GM23338 (cell line): ENCODE data around the gene CYB5RL. TPM values are rescaled to one million over a fixed set of nuclear protein-coding genes. Genes with fewer than 3 reads are reported as not detected.

Experiments used
- ATAC-seq: fragments of 200-7000 bp; cut with Tn5 transposase; 3 replicates; pipeline ENCODE4 v1.9.1; 2020
- DNase-seq: peaks from one replicate; pipeline ENCODE4 v3.0.0-alpha.2; 2015; ENCODE audit warnings: low spot score
- H2AFZ ChIP-seq: fragments of 200-600 bp; sonication (generic); 2 replicates; pipeline ENCODE4 v1.8.0; 2016; ENCODE audit warnings: antibody characterized with exemption, mild to moderate bottlenecking, moderate library complexity
- H3F3A ChIP-seq: fragments of 200-600 bp; sonication (generic); replicated peaks from 2 replicates; pipeline ENCODE4 v1.8.0; 2017; ENCODE audit warnings: antibody characterized with exemption, mixed run types, low read depth
- H3K27ac ChIP-seq: fragments of 200-600 bp; sonication (generic); 2 replicates; pipeline ENCODE4 v1.6.1; 2016; ENCODE audit warnings: low read depth
- H3K27me3 ChIP-seq: fragments of 200-600 bp; sonication (generic); 2 replicates; pipeline ENCODE4 v1.8.0; 2016; ENCODE audit warnings: mild to moderate bottlenecking, mixed run types, moderate library complexity; ENCODE audit not compliant: insufficient read depth
- H3K36me3 ChIP-seq: fragments of 200-600 bp; sonication (generic); 2 replicates; pipeline ENCODE4 v1.8.0; 2016; ENCODE audit warnings: mild to moderate bottlenecking; ENCODE audit not compliant: insufficient read depth
- H3K4me1 ChIP-seq: fragments of 200-600 bp; sonication (generic); 2 replicates; pipeline ENCODE4 v1.8.0; 2016; ENCODE audit warnings: mild to moderate bottlenecking, moderate library complexity; ENCODE audit not compliant: insufficient read depth
- H3K4me2 ChIP-seq: fragments of 200-600 bp; sonication (generic); 2 replicates; pipeline ENCODE4 v1.7.1; 2017; ENCODE audit warnings: mixed run types
- H3K4me3 ChIP-seq: fragments of 200-600 bp; sonication (generic); 2 replicates; pipeline ENCODE4 v1.6.1; 2016; ENCODE audit warnings: mixed run types
- H3K79me2 ChIP-seq: fragments of 200-600 bp; sonication (generic); replicated peaks from 2 replicates; pipeline ENCODE4 v1.8.0; 2017; ENCODE audit warnings: mild to moderate bottlenecking; ENCODE audit not compliant: insufficient read depth
- H3K9me2 ChIP-seq: fragments of 200-600 bp; sonication (generic); 2 replicates; pipeline ENCODE4 v1.8.0; 2017; ENCODE audit not compliant: insufficient read depth
- H4K20me1 ChIP-seq: fragments of 200-600 bp; sonication (generic); replicated peaks from 2 replicates; pipeline ENCODE4 v1.8.0; 2017; ENCODE audit warnings: mild to moderate bottlenecking; ENCODE audit not compliant: insufficient read depth
- H3K27ac Mint-ChIP-seq: 2 replicates; pipeline ENCODE4 v1.8.0; 2020; ENCODE audit warnings: inconsistent platforms, mild to moderate bottlenecking, moderate library complexity, mixed read lengths
- H3K27me3 Mint-ChIP-seq: 3 replicates; pipeline ENCODE4 v1.8.0; 2022; ENCODE audit warnings: low read depth, mild to moderate bottlenecking, moderate library complexity, mixed read lengths, inconsistent platforms; ENCODE audit not compliant: insufficient read depth, poor library complexity
- H3K36me3 Mint-ChIP-seq: 3 replicates; pipeline ENCODE4 v1.8.0; 2021; ENCODE audit warnings: low read depth, mild to moderate bottlenecking, inconsistent platforms, moderate library complexity, mixed read lengths
- H3K4me1 Mint-ChIP-seq: 3 replicates; pipeline ENCODE4 v1.8.0; 2020; ENCODE audit warnings: mild to moderate bottlenecking, inconsistent platforms, mixed read lengths
- H3K4me3 Mint-ChIP-seq: 3 replicates; pipeline ENCODE4 v1.8.0; 2021; ENCODE audit warnings: moderate library complexity, mild to moderate bottlenecking, inconsistent platforms, mixed read lengths
- H3K9me3 Mint-ChIP-seq: 3 replicates; pipeline ENCODE4 v1.8.0; 2020; ENCODE audit warnings: moderate library complexity, mild to moderate bottlenecking, inconsistent platforms, mixed read lengths
- CREB1 ChIP-seq: fragments of 250-450 bp; sonication (Bioruptor Pico); IDR thresholded peaks from 2 replicates; pipeline ENCODE4 v1.5.0; 2020; ENCODE audit warnings: low read depth, mild to moderate bottlenecking, moderate library complexity
- CTCF ChIP-seq, 2 experiments: fragments of 200-600 bp in 1 of 2; sonication (generic) in 1 of 2; conservative IDR thresholded peaks; 2 replicates each; pipeline versions ENCODE4 v1.5.1 to v1.6.1; 2016 to 2017; ENCODE audit warnings: antibody characterized with exemption in 2 of 2, low read depth in 2 of 2, mild to moderate bottlenecking in 2 of 2, moderate library complexity in 1 of 2
- ETS1 ChIP-seq: IDR thresholded peaks from 2 replicates; pipeline ENCODE4 v1.6.1; 2016; ENCODE audit warnings: antibody characterized with exemption
- EZH2 ChIP-seq: fragments of 200-600 bp; sonication (generic); IDR thresholded peaks from one replicate; pipeline ENCODE4 v1.8.0; 2017; ENCODE audit warnings: antibody characterized with exemption, mild to moderate bottlenecking, low read depth; ENCODE audit not compliant: unreplicated experiment
- EZH2phosphoT487 ChIP-seq: fragments of 200-600 bp; sonication (generic); IDR thresholded peaks from one replicate; pipeline ENCODE4 v1.8.1; 2018; ENCODE audit warnings: antibody characterized with exemption; ENCODE audit not compliant: unreplicated experiment
- JUNB ChIP-seq: IDR thresholded peaks from one replicate; pipeline ENCODE4 v1.6.1; 2016; ENCODE audit warnings: antibody characterized with exemption; ENCODE audit not compliant: unreplicated experiment
- NANOG ChIP-seq: IDR thresholded peaks from 2 replicates; pipeline ENCODE4 v1.6.1; 2016; ENCODE audit warnings: antibody characterized with exemption, borderline replicate concordance
- POLR2AphosphoS5 ChIP-seq: IDR thresholded peaks from 2 replicates; pipeline ENCODE4 v1.6.1; 2016; ENCODE audit warnings: antibody characterized with exemption, low read depth
- REST ChIP-seq: IDR thresholded peaks from one replicate; pipeline ENCODE4 v1.6.1; 2018; ENCODE audit warnings: antibody characterized with exemption; ENCODE audit not compliant: unreplicated experiment
- STAT1 ChIP-seq: IDR thresholded peaks from one replicate; pipeline ENCODE4 v1.6.1; 2016; ENCODE audit warnings: antibody characterized with exemption; ENCODE audit not compliant: unreplicated experiment
- ZNF114 ChIP-seq: fragments of 250-450 bp; sonication (Bioruptor Pico); IDR thresholded peaks from 2 replicates; pipeline ENCODE4 v1.5.0; 2020; ENCODE audit warnings: mild to moderate bottlenecking, moderate library complexity
- ZNF331 ChIP-seq: fragments of 250-450 bp; sonication (Bioruptor Pico); IDR thresholded peaks from 2 replicates; pipeline ENCODE4 v1.5.0; 2020; ENCODE audit warnings: low read depth, mild to moderate bottlenecking, moderate library complexity
- ZNF462 ChIP-seq: fragments of 250-450 bp; sonication (Bioruptor Pico); IDR thresholded peaks from 2 replicates; pipeline ENCODE4 v1.5.0; 2020; ENCODE audit warnings: mild to moderate bottlenecking, moderate library complexity
- polyA plus RNA-seq: library from polyadenylated mRNA; unstranded; fragments of >200 nt; fragmentation: Nextera tagmentation; extraction: Ambion mirVana; gene quantifications from 2 replicates; pipeline ENCODE4 v1.2.1, GENCODE V29; 2016
- total RNA-seq: library from RNA; depleted of rRNA; stranded (reverse); fragments of >200 nt; shearing (Covaris generic); gene quantifications from 2 replicates; pipeline ENCODE4 v1.2.3, GENCODE V29; 2014

The CYB5RL gene
- total and polyA plus RNA-seq, 2 experiments from 2014 or later, result 5.9 to 11.5 TPM

- ATAC-seq, result no peak
These were observed 6.4 kb downstream of the CYB5RL start for GRCh38 chr1:54193453-54193852.

More at GRCh38 chr1:54193453-54193852, 6.4 kb downstream of the CYB5RL start:
- Mint-ChIP-seq H3K36me3 (peaks cover 4% of the 10 kb centered on the region), H3K27me3 (peaks cover 2% of the 10 kb centered on the region), H3K9me3 (no peaks in the 10 kb centered on the region), H3K4me3 (no peak overlapping the region), H3K27ac (no peak overlapping the region), H3K4me1 (no peaks in the 10 kb centered on the region)
- H3K4me3 ChIP-seq, result no peak overlapping the region
- no peak overlapping the region for H3K4me2 ChIP-seq
- H3F3A ChIP-seq, result no peaks in the 10 kb centered on the region
- no peaks in the 10 kb centered on the region for H3K79me2 ChIP-seq
- H3K36me3 ChIP-seq, result no peaks in the 10 kb centered on the region
- H3K9me2 ChIP-seq, result no peaks in the 10 kb centered on the region
- no peak overlapping the region for H3K27ac ChIP-seq
- no peaks in the 10 kb centered on the region for H3K27me3 ChIP-seq
- H3K4me1 ChIP-seq, result no peaks in the 10 kb centered on the region
- DNase-seq, result no peak
- no peaks in the 10 kb centered on the region for H4K20me1 ChIP-seq
- no peak overlapping the region for H2AFZ ChIP-seq
- TF ChIP-seq ZNF331 (CRISPR knock-in tag) (no peak), JUNB (no peak), STAT1 (no peak), ZNF114 (CRISPR knock-in tag) (no peak), EZH2phosphoT487 (no peak), NANOG (no peak), ETS1 (no peak), REST (no peak), POLR2AphosphoS5 (no peak), ZNF462 (CRISPR knock-in tag) (no peak), CREB1 (CRISPR knock-in tag) (no peak), CTCF (conservative IDR thresholded peaks at IDR 0.05; ENCODE audit: low read depth in 2 of 2) (no peak), EZH2 (no peak)
